RWPE1 (cell line): ENCODE results near the gene ZCWPW1.

Experiments used
- CTCF ChIA-PET: fragments of 350-600 bp; sonication (Branson Sonifier 250); formaldehyde crosslinking; extraction: SDS; loops from one replicate; lab custom pipeline; 2021; lab: Yijun Ruan, JAX
- POLR2A ChIA-PET: fragments of 400-600 bp; formaldehyde crosslinking; extraction: SDS; loops from one replicate; lab custom pipeline; 2020; ENCODE audit warnings: antibody characterized with exemption; ENCODE audit not compliant: low non-redundant PET; lab: Yijun Ruan, JAX
- DNase-seq: peaks from one replicate; pipeline ENCODE4 v3.0.0; 2012; ENCODE audit warnings: low spot score
- H3K27ac ChIP-seq: fragments of 450-650 bp; 2 replicates; pipeline ENCODE4 v1.5.1; 2017
- TF ChIP-seq, protein P1 (sequence below): fragments of 450-650 bp; conservative IDR thresholded peaks from 2 replicates; pipeline ENCODE4 v1.5.1; 2017; ENCODE audit warnings: low read depth, mild to moderate bottlenecking

Gene ZCWPW1

DNA sequence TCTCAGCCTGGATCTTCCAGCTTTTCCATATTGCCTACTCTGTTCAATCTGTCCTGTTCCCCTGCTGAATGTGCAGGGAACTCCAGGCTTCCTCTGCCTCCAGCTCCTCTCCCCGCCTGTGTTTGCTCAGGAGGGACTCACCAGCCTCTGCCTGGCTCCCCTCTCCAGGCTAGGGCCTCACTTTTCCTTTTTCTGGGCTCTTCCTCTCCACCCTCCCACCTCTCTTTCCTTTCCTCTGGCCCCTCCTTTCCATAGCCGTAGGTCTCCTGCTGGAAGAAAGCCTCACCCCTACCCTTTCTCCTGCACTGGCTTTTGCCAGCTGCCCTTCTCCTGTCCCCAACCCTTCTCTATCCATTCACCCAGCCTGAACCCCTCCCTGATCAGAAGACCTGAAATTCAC is 30.3 kb downstream of the ZCWPW1 start:
- TF ChIP-seq, protein P1, sequence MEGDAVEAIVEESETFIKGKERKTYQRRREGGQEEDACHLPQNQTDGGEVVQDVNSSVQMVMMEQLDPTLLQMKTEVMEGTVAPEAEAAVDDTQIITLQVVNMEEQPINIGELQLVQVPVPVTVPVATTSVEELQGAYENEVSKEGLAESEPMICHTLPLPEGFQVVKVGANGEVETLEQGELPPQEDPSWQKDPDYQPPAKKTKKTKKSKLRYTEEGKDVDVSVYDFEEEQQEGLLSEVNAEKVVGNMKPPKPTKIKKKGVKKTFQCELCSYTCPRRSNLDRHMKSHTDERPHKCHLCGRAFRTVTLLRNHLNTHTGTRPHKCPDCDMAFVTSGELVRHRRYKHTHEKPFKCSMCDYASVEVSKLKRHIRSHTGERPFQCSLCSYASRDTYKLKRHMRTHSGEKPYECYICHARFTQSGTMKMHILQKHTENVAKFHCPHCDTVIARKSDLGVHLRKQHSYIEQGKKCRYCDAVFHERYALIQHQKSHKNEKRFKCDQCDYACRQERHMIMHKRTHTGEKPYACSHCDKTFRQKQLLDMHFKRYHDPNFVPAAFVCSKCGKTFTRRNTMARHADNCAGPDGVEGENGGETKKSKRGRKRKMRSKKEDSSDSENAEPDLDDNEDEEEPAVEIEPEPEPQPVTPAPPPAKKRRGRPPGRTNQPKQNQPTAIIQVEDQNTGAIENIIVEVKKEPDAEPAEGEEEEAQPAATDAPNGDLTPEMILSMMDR, result no peak
- no peak for DNase-seq
- ChIA-PET CTCF (interaction anchor here (1.1 kb wide), 1 partner anchor 9 kb away, joined by 4 read pairs; no protein-coding TSS in a partner anchor), POLR2A (no interaction called here)
- H3K27ac ChIP-seq, result no peak overlapping the region

DNA sequence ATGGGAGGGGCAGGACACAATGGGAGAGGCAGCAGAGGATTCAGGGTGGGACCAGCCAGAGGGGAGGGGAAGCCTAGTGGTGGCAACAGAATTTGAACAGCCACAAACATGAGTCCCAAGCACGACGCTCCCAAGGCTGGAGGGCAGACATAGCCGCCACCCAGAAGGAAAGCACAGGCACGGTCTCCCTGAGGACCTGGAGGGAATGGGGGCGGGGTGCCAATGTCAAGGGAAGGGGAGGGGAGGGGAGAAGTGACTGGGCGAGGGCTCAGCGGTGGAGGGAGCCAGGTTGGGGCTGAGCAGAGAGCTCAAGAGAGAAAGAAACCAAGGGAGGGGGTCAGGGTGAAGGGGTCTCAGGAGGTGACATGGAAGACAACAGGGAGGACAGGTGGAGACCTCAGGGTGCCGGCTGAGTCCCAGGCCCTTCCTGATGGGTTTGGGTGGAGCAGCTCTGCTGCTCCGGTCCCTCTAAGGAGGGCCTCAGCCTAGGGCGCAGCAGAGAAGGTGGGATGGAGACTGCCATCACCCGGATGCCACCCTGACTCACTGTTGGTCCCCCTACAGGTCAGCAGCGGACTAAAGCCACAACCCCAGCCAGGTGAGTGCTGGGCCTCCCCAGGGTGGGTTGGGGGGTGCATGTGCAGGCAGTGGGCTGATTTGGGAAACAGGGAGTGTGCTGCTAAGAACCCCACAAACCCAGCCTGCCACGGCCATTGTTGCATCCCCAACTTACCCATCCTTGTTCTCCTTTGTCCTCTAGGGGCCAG is 31.0 kb downstream of the ZCWPW1 start:
- TF ChIP-seq, protein P1, result no peak
- H3K27ac ChIP-seq, result no peak overlapping the region
- ChIA-PET CTCF (interaction anchor here (1.1 kb wide), 1 partner anchor 10 kb away, joined by 4 read pairs; no protein-coding TSS in a partner anchor), POLR2A (no interaction called here)
- DNase-seq, result no peak

DNA sequence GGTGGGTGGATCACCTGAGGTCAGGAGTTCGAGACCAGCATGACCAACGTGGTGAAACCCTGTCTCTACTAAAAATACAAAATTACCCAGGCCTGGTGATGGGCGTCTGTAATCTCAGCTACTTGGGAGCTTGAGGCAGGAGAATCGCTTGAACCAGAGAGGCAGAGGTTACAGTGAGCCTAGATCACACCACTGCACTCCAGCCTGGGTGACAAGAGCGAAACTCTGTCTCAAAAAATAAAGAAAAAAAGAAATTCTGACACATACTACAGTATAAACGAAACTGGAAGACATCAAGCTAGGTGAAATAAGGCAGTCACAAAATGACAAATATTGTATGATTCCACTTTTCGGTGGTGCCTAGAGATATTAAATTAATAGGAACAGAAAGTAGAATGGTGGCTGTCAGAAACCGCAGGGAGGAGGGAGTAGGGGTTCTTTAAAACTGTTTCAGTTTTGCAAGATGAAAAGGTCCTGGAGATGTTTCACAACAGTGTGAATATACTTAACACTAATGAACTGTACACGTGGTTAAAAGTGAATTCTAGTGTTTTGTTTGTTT is 32.0 kb downstream of the ZCWPW1 start:
- POLR2A ChIA-PET, result no interaction called here
- no peak overlapping the region for H3K27ac ChIP-seq
- CTCF ChIA-PET, result no interaction called here
- DNase-seq, result no peak
- TF ChIP-seq, protein P1, result no peak

DNA sequence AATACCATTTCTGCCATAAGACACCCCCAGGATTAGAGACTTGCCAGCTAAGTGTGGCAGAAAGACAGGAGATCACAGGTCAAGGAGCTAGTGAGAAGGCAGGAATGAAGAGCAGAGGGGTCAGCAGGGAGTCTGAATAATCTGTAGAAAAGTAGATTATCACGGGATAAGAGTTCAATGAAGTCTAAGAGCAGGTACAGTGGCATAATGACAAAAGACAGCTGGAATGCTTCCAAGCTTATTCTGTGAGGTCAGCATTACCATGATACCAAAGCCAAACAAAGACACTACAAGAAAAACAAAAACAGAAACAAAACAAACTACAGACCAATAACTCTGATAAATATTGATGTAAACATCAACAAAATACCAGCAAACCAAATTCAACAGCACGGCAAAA is 34.4 kb downstream of the ZCWPW1 start:
- TF ChIP-seq, protein P1, result no peak
- no peak for DNase-seq
- POLR2A ChIA-PET, result no interaction called here
- CTCF ChIA-PET, result interaction anchor here (0.6 kb wide), 2 partner anchors 8 to 14 kb away, joined by 3 read pairs; no protein-coding TSS in a partner anchor
- no peak overlapping the region for H3K27ac ChIP-seq

DNA sequence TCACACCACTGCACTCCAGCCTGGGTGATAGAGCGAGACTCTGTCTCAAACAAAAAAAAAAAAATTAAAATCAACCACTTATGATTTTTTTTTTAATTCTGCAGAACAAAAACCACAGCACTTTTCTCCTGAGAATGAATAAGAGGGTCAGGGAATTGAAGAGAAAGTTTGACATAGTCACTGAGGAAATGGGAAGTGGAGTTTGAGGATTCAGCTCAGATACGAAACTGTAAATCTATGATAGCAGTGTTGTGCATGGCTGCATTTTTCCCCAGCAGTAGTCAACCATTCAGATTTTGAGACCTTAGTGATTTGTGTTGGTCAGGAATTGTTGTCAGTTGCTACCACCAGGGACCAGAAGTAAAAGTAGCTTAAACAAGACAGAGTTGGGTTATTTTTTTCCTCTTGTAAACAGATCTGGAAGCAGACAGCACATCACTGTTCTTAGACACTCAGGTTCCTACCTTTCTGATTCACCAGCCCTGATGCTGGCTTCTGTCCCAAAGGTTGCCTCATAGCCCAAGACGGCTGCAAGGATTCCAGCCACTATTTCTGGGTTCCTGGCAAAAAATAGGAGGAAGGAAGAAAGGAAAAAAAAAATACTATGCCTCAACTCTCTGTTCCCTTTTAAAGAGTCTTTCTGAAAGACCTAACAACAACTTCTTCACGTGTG is 35.1 kb downstream of the ZCWPW1 start:
- H3K27ac ChIP-seq, result no peak overlapping the region
- ChIA-PET CTCF (interaction anchor here (0.6 kb wide), 2 partner anchors 87 to 155 kb away, joined by 3 read pairs; no protein-coding TSS in a partner anchor), POLR2A (no interaction called here)
- TF ChIP-seq, protein P1, result no peak
- no peak for DNase-seq

DNA sequence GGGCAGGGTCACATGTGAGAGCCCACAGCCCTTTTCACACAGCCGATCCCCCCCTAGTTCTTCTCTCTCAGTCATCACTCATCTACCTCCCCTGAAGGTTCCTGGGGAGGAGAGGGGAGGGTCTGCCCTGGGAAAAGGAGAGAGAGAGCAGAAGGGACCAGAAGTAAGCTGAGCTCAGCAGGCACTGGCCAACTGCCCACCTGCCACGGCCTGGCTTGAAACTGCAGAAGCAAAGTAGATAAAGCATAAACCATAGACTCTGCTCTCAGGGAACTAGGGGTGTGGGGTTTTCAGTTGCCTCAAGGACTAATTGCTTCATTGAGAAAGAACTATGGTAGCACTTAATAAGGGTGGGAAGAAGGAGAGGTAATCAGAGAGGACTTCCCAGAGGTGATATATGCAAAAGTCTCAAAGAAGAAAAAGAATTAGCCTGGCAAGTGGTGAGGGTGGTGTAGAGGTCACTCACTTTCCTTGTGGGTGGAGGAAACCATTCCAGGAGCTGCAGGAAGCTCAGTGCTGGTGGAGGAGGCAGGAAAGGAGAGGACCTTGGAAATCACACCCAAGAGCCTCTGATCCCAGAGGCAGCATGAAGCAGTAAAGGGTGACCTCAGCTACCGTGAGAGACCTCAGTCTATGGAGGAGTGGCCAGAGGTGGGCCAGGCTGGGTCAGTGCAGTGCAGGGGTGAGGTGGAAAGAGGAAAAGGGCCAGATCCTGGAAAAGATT is 38.1 kb downstream of the ZCWPW1 start:
- TF ChIP-seq, protein P1, result no peak
- H3K27ac ChIP-seq, result no peak overlapping the region
- CTCF ChIA-PET, result no interaction called here
- POLR2A ChIA-PET, result no interaction called here
- no peak for DNase-seq
